Activated CD8-positive, alpha-beta memory T cell treated with anti-CD3 and anti-CD28 coated beads, Interleukin-2, amount 50 U/mL, for 48 hours (primary cell): ENCODE measurements around the gene ZBTB43.
A peak's percentile ranks its signal among the peaks of the same experiment; 100 is the strongest.
"Not testable (repeated sequence)": the region's sequence is repeated elsewhere in the genome, so short reads cannot be mapped to it uniquely, and the experiment has no call there.

ENCODE experiments used
- DNase-seq: peaks from one replicate; pipeline ENCODE4 v3.0.0-alpha.2; 2020

The ZBTB43 gene, protein sequence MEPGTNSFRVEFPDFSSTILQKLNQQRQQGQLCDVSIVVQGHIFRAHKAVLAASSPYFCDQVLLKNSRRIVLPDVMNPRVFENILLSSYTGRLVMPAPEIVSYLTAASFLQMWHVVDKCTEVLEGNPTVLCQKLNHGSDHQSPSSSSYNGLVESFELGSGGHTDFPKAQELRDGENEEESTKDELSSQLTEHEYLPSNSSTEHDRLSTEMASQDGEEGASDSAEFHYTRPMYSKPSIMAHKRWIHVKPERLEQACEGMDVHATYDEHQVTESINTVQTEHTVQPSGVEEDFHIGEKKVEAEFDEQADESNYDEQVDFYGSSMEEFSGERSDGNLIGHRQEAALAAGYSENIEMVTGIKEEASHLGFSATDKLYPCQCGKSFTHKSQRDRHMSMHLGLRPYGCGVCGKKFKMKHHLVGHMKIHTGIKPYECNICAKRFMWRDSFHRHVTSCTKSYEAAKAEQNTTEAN

DNA sequence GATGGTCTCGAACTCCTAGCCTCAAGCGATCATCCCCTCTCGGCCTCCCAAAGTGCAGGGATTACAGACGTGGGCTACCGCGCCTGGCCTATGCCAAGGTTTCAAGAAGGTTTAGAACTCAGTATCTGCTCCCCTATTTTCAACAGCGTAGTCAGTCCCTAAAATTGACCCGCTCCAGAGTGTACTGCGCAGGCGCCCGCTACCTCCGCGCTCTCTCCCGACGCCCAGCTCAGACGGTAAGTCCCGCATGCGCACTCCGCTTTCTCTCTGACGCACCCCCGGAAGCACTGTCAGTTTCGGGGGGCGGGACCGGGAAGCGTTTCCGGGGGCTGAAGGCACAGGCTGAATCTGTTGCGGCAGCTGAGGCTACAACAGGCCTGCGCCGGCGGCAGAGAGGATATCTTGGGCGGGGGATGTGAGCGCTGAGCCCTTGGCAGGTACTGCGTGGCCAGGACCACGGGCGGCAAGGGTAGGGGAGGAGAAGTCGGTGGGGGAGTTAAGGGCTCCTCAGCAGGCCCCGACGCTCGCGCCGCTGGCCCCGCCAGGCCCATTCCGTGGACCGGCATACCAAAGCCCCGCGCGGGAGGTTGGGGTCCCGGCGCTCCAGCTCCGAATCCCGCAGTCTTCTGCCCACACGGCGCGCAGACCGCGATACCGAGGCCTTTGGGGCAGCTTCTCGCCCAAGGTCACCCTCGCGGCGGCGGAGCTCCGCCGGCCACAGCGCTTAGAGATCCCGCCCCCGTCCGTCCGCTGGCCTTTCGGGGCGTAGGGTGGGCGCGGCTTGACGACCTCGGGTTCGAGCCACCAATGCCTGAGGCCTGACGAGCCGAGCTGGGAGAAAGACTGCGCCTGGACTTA, at the start of gene ZBTB43:
Gene ZBTB43 (plus strand): TSS at position 345 of the 858 bp plus-strand sequence. CDS start 27,470 bp downstream, outside the sequence.
- DNase-seq, result peak; percentile 99

DNA sequence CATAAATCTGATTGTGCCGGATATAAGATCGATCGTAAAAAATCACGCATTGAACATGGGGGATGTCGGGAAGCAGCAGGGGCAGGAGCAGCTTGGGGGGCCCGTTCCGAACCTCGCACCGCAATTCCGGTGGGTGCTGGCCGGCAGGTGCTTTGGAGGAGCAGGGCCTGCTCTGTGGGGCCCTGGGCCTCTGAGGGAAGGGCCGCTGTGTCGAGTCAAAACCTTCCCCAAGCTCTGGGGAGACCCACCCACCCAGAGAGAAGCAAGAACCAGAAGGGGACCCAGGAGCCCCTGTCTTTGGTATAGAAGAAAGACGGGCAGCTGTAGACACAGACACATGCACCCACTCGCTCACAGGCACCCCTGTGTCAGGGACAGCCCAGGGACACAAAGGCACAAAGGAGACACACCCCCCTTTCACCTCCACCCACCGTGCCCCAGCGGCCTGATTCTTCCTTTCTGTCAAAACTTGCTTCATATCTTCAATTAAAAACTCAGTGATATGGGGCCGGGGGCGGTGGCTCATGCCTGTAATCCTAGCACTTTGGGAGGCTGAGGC, 49.4 kb upstream of the ZBTB43 start:
- no peak for DNase-seq

DNA sequence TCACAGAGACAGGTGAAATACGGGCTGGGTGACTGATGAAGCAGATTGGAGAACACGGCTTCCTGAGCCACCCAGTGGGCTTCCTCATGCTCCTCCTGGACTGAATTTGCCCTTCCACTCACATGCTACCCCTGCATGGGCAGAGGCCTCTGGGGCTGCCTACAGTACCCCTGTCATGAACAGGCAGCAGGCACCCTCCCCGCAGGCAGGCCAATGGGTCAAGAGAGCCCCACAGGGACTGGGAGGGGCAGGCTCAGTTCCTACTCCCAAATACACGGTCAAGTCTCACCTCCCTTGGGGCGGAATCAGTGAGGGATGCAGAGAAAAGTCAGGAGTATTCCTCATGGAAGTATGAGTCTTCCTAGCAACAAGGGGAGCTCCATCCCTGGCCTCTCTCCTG, 48.6 kb upstream of the ZBTB43 start:
- no peak for DNase-seq

DNA sequence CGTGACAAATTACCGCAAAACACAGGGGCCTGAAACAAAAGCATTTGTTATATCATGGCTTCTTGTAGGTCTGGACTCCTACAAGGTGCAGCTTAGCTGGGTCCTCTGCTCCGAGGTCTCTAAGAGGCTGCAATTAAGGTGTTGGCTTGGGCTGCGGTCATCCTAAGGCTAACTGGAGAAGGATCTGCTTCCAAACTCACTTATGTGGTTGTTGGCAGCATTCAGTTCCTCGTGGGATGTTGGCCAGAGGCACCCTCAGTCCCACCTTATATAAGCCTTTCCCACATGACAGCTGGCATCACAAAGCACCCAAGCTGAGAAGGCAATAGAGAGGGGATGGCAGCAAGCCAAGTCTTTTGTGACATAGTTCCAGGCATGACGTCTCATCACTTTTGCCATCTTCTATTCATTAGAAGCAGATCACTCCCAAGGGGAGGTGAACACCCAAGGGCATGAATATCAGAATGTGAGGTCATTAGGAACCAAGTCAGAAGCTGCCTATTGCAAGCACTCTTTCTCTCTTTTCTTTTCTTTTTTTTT, 47.9 kb upstream of the ZBTB43 start:
- DNase-seq, result no peak

DNA sequence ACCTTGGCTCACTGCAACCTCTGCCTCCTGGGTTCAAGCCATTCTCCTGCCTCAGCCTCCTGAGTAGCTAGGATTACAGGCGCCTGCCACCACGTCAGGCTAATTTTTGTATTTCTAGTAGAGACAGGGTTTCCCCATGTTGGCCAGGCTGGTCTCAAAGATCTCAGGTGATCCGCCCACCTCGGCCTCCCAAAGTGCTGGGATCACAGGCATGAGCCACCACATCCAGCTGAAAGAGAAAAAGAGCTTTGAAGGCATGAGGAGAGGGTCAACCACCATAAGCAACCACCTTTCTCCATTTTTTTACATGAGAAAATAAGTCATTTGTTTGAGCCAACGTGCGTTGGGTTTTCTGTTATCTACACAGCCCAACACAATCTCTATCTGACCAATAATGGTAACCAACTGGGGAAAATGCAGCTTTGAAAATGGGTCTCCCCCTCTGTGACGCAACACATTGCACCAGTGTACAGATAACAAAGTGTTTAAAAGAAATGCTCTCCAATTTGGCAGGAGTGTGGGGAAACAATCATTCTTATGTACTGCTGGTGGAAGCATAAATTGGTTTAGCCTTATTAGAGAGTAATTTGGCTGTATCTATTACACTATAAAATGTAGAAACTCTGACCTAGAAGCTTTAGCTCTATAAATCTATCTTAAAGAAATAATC, 45.8 kb upstream of the ZBTB43 start:
- no peak for DNase-seq

DNA sequence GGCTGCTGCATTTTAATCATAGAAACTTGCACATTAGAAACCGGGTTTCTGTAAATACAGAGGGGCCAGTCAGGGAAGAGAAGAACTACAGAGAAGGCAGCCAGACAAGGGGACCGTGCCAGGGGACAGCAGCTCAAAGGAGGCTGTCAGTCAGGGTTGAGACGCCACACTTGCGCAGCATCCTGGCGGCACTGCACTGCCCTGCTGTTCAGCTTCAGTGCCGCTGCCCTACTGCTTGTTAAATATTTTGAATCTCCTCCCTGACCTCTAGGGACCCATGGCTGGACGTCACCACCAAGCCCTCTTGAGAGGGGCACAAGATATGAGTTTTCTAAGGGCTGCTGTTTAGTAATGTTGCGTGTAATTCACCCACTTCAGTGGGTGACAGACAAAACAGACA, 43.6 kb upstream of the ZBTB43 start:
- DNase-seq, result no peak

DNA sequence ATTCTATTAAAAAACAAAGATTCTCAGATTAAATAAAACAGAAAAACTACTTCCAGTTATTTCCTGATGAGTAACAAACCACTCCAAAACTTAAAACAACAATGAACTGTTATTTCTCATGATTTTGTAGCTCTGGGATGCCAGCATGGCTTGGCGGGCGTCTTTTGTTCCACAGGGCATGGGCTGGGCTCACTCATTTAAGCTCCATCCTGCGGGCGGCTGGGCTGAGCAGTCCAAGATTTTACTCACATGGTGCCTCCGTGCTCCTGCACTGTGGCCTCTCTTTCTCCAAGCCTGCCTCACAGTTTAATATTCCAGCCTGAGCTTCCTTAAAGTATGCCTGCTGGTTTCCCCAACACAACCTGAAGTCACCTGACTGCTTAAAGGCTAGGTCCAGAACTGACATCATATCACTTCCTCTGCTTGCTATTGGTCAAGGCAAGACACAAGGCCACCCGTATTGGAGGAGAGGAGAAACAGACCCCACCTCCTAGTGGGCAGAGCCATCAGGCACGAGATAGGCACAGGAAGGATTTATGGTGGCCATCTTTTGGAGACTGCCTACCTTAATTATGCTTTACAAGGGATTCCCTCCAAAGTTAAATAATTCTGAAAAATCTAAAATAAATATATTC, 41.6 kb upstream of the ZBTB43 start:
- no peak for DNase-seq

DNA sequence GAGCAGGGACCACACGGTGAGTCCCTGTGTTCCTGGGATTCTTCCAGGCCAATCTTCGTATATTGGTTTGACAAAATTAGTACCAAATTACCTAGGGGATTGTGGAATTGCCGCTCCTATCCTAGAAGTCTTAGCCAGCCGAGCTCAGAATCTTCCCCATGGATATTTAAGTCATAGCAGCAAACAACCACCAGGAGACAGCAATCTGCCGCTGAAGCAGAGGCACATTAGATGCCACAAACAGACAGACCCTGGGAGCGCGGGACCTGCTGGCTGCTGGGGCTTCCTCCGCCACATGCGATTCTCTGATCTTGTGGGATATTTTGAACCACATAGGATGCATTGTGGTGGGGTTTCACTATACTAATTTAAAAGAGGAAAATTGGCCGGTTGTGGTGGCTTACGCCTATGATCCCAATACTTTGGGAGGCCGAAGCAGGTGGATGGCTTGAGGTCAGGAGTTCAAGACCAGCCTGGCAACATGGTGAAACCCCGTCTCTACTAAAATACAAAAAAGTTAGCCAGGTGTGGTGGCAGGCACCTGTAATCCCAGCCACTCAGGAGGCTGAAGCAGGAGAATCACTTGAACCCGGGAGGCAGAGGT, 31.7 kb upstream of the ZBTB43 start:
- DNase-seq, result peak; percentile 52

DNA sequence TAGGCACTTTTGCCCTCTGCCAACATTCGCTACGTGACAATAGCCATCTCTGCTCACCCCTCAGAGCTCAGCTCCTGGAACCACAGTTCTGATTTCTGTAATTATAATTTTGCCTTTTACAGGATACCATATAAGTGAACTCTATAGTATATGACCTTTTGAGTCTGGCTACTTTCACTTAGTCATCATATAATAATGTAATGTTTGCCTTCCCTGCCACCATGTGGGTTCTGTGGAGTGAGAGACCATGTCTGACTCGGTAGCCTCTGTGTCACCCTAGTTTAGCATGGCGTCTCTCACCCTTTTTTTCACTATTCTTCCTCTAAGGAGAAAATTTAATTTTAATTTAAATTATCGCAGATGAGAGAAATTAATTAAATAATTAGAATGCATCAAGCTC, 28.9 kb upstream of the ZBTB43 start:
- no peak for DNase-seq

DNA sequence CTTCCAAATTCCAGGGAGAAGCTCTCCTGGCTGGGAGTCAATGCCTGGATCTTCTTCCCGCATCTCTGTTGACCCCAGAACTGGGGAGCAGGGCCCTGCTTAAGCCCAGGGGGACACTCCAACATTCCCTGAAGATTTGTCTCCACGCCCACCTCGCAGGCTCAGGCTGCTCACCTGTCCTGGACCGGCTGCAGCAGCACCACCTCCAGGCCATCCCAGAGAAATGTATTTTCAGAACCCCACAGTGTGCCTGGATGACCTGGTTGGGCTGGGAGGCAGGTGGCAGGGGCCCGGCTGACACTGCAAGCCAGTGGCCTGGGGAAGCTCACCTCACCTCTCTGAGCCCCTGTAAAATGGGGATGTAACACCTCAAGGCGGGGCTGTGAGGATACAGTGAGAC, 27.1 kb upstream of the ZBTB43 start:
- DNase-seq, result peak; percentile 44

DNA sequence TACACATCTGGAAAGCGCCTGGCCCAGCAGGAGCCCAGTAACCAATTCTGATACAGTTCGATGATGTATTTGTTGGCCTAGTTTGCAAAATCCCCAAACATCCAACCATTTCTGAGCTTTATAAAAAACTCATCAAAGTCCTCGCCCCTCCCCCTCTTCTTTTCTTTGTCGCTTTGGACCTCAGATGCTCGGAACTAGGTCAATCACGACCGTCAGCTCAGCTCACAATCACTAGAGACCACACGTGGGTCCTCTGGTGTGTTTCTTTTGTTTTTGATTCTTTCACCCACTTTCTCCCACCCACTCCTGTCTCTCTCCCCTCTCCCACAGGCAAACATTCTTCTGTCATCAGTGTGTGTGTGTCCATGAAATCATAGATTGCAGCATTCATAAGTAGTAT, 26.7 kb upstream of the ZBTB43 start:
- no peak for DNase-seq

DNA sequence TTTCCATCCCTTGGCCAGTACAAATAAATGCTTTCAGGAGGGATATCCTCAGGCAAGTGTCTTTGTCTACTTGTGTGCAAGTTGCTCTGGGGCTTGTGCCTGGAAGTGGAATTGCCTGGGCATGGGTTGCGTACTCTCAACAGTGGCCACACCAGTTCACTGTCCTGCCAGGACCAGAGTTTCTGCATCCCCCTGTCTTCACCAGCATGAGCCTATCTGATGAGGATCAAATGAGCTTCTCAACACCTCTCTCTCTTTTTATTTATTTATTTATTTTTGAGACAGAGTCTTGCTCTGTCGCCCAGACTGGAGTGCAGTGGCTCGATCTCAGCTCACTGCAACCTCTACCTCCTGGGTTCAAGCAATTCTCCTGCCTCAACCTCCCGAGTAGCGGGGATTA, 26.1 kb upstream of the ZBTB43 start:
- peak; percentile 23 for DNase-seq

DNA sequence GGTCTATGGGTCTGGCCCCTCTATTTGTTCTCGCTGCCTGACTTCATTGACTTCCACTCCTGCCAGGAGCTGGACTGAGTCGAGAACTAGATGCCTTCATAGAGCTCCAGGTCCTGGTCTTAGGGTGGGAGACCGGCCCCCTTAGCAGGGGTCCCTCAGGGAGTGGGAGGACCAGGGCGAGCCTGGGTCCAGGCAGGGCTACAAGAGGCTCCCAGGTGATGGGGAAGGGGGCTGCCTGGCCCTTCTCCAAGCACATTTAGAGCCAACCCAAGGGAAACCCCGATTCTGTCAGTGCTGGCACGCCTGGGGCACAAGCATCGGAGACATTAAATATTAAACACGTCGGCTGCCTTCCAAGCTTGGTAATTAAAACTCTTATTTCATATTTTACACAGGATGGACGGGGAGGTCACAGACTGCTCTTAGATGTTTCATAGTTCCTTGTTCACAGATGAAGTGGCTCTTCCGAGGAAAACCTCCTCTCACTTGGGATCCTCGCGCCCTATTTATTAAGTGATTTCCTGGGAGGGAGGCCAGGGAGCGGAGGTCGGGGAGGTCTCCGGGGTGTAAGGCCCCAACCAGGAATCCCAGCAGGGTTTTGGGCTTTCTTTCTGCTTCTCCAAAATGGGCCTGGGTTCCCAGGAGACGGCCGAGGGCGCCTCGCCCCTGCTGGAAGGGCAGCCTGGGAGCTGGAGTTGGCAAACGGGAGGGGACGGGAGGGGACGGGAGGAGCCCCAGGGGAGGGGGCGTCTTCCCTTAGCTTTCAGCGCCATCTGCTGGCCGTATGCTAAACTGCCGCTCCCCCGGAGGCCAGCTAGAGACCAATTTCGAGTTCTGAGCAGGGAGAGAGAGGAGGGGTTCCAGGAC, 23.4 kb upstream of the ZBTB43 start:
- DNase-seq, result peak; percentile 98

DNA sequence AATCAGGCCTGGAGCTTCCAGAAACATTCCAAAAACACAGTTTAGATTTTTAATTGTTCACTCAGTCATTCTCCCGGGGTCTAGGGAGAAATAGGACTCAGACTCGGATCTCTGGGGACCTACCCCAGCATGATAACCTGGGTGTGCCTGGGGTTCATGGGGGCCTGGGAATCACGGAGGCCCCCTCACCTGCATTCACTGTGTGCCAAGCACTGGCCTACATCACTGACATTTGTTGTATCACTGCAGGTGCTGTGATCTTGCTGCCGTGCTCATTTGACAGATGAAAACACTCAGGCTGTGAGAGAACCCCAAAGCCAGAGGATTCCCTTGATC, 22.8 kb upstream of the ZBTB43 start:
- DNase-seq, result no peak

DNA sequence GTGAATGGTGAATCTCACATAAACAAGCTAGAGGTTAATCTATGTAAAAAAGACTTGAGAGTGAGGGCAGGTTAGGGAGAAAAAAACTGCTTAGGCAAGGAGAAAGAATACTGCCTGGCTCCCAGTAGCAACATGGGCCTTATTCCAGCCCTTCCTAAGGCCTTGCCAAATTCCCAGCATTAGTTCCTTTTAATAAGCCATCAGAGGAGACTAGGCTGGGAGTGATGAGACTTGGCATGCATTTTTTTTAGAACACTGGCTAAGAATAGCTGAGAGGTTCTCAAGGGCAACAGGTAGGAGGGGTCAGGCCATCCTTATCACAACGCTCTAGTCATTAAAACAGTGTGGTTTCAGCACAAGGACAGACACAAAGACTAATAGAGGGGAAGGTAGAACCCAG, 20.9 kb upstream of the ZBTB43 start:
- peak; percentile 17 for DNase-seq

DNA sequence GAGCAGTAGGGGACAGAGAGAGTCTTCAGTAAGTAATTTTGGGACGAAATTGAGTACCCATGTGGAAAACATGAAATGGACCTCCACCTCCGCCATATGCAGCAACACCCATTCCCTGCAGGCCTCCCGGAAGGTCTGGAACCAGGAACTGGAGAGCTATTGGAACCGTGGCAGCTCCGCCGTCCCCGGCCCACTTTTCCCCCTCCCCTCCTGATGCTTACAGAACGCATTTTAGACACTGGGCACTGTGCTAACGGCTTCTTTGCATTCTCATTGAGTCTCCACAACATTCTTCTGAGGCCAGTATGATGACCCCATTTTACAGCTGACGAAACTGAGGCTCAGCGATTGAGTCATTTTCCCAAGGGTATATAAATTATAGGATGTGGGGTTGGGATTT, 20.4 kb upstream of the ZBTB43 start:
- no peak for DNase-seq

DNA sequence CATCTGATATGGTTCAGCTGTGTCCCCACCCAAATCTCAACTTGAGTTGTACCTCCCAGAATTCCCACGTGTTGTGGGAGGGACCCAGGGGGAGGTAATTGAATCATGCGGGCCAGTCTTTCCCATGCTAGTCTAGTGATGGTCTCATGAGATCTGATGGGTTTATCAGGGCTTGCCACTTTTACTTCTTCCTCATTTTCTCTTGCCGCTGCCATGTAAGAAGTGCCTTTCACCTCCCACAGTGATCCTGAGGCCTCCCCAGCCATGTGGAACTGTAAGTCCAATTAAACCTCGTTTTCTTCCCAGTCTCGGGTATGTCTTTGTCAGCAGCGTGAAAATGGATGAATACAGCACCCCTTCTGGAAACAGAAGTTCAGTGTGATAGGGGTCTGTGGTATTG, 20.0 kb upstream of the ZBTB43 start:
- DNase-seq, result not testable (repeated sequence)

DNA sequence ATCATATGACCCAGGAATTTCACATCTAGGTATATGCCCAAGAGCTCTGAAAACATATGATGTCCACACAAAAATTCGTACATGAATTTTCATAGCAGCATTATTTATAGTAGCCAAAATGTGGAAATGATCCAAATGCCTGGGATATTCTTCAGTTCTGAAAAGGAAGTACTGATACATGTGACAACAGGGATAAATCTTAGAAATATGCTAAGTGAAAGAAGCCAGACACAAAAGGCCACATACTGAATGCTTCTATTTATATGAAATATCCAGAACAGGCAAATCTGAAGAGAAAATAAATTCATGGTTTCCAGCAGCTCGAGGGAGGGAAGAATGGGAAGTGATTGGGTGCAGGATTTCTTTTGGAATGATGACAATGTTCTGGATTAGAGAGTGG, 16.8 kb upstream of the ZBTB43 start:
- no peak for DNase-seq

DNA sequence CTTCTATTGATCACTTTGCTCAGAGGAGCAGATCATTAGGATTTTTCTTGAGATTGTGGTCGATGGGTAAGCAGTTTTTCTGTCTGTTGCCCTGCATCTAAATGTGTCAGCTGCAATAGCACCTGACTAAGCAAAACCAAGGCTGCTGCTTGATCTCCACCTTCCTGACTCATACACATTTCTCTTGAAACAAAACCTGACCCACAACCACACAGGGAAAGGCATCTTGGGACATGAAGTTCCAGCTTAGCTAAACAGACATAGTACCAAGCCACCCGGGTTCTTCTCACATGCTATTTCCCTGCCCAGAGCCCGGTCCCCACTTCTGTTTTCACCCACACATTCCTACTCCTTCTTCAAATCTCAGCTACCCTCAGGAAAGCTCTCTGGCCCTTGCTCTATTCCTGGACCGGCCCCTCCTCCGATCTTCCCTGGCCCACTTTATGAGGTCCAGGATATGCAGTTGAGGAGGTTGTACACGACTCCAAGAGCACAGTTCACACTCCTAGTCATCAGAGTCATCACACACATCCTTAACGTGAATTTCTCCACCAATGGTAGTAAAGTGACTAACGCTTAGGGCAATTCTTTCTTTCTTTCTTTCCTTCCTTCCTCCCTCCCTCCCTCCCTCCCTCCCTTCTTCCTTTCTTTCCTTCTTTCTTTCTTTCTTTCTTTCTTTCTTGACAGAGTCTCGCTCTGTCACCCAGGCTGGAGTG, 16.0 kb upstream of the ZBTB43 start:
- DNase-seq, result no peak

DNA sequence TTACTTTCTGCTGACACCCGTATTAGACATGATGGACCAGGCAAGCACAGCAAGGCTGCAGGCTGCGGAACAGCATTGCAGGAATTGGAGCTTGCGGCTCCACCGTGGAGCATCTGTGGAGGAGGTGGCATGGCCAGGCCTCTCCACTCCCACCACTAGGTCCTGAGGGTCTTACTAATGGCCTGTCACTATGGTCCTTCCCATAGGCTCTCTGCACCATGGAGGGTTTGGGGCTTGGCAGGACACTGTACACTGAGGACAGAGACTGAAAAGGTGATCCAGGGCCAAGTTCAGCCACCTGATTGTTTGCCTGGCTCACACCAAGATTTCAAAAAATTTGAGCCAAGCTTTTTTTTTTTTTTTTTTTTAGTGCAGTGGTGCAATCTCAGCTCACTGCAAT, 14.3 kb upstream of the ZBTB43 start:
- DNase-seq, result no peak
